Measurements from ENCODE around the gene CDR2.

Gene CDR2

DNA sequence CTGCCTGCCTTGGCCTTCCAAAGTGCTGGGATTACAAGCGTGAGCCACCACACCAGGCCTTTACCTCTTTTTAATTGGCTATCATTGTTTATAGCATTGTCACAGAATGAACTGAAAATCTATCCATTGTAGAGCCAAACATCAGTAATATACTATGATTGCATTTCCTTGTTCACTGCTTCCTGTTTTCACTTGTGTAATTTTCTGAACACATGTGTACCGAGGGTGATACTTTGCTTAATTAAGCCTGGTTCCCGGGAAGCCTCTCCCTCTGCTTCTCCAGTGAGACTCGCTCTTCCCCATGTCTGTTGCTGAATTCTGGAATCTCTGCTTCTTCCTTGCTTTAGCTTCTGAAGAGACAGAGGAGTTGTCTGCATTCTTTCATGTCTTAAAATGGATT is 44.1 kb downstream of the CDR2 start:
- no peak for DNase-seq (ENCODE audit: low read depth)
- no peak for TF ChIP-seq CTCF (conservative IDR thresholded peaks at IDR 0.05; ENCODE audit: low read depth, low read length)
- no peak overlapping the region for H3K4me3 ChIP-seq (ENCODE audit: low read length)

DNA sequence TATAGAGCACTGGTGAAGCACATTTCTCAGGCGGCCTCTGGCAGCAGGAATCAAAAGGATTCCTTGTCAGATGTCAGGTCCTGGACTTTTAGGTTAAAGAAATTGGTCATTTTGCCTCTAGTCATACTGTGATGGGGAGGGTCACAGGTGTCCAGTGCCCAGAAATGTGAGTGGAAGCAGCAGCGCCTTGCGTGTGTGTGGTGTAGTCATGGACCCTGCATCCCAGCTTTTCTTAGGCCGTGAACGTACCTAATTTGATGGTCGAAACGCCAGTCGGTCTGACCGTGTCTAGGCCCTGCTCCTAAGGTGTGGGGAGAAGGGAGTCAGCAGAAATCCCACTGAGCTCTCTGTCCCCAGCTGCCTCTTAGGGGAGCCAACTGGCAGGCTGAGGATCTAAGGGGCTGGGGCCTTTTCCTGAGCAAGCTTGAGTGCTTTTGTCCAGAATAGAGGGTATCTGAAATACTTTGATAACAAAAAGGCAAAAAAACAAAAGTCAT is 45.2 kb downstream of the CDR2 start:
- H3K4me3 ChIP-seq (ENCODE audit: low read length) = no peak overlapping the region
- DNase-seq (ENCODE audit: low read depth) = no peak
- TF ChIP-seq CTCF (conservative IDR thresholded peaks at IDR 0.05; ENCODE audit: low read depth, low read length) = no peak

- DNase-seq (ENCODE audit: low read depth) = no peak
- no peak for TF ChIP-seq CTCF (conservative IDR thresholded peaks at IDR 0.05; ENCODE audit: low read depth, low read length)
- no peak overlapping the region for H3K4me3 ChIP-seq (ENCODE audit: low read length)
These were observed 46.2 kb downstream of the CDR2 start for GRCh38 chr16:22328081-22328725.

DNA sequence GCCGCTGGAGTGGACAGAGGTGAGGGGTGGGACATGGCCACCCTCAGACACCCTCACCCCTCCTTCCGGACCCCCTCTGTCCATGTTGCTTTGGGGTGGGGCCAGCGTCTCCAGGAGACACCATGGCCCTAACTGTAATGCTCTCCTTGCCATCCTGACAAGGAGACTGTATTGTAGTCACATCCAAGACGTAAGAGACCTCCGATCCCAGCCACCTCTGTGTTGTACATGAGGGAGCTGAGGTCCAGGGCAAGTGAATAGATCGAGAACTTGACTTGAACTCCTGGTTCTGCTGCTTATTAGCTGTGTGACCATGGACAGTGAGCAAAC is 47.0 kb downstream of the CDR2 start:
- DNase-seq (ENCODE audit: low read depth) = no peak
- TF ChIP-seq CTCF (conservative IDR thresholded peaks at IDR 0.05; ENCODE audit: low read depth, low read length) = no peak
- no peak overlapping the region for H3K4me3 ChIP-seq (ENCODE audit: low read length)

DNA sequence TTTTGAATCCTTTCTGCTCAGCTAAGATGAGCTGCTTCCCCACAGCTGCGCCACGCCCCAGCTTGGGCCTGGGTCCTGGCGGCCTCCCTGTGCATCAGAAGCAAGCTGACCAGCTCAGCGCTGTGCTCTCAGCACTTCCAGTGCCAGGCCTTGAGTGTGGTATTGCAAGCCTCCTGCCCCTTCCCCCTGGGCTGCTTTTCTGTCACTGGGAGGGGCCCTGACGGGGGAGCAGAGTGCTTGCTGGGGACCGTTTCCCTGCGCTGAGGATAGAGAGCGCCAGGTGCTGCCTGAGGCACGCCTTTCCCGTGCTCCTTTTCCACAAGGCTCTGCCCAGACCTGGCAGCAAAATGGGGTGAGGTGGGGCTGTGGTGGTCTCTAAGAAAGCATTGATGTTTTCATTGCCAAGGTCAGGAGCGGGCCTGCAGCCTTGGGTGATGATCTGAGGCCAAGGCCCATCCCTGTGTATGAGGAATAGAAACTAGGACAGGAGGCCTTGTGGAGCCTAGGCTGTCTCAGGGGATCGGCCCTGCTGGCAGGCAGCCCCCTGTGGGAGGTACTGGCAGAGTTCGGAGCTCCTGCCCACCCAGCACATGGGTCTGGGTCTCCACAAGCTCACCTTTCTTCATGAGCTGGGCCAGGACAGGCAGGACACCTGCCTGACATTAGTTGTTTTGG is 47.5 kb downstream of the CDR2 start:
- TF ChIP-seq CTCF (conservative IDR thresholded peaks at IDR 0.05; ENCODE audit: low read depth, low read length) = no peak
- DNase-seq (ENCODE audit: low read depth) = no peak
- no peak overlapping the region for H3K4me3 ChIP-seq (ENCODE audit: low read length)

DNA sequence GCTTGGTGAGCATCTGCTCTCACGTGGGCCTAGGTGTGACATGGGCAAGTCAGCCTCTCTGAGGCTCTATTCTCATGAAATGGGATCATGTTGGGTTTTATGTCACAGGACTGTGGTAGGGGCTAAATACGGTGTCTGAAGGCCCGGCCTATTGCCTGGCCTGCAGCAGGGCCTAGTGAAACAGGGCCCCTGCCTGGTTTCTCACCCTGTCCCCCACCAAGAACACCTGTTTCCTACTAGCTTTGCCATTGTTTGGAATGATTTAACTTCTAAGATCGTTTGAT is 48.1 kb downstream of the CDR2 start:
- no peak for TF ChIP-seq CTCF (conservative IDR thresholded peaks at IDR 0.05; ENCODE audit: low read depth, low read length)
- H3K4me3 ChIP-seq (ENCODE audit: low read length) = no peak overlapping the region
- DNase-seq (ENCODE audit: low read depth) = no peak

Measured in retinal pigment epithelial cell (primary cell).